Glutamatergic neuron (in vitro differentiated cells): ENCODE results near the gene DDX41. TPM values are rescaled to one million over a fixed set of nuclear protein-coding genes. Genes with fewer than 3 reads are reported as not detected.

Source experiments
- DNase-seq: peaks from one replicate; pipeline ENCODE4 v3.0.0; 2022
- H3K27ac Mint-ChIP-seq: one replicate; pipeline ENCODE4 v1.8.0; 2020; ENCODE audit warnings: mild to moderate bottlenecking, mixed read lengths, inconsistent platforms; ENCODE audit not compliant: unreplicated experiment
- H3K27me3 Mint-ChIP-seq: one replicate; pipeline ENCODE4 v1.8.0; 2020; ENCODE audit warnings: mild to moderate bottlenecking, moderate library complexity, mixed read lengths, inconsistent platforms; ENCODE audit not compliant: unreplicated experiment
- H3K36me3 Mint-ChIP-seq: one replicate; pipeline ENCODE4 v1.8.0; 2020; ENCODE audit warnings: mild to moderate bottlenecking, mixed read lengths, inconsistent platforms; ENCODE audit not compliant: unreplicated experiment
- H3K4me1 Mint-ChIP-seq: one replicate; pipeline ENCODE4 v1.8.0; 2020; ENCODE audit warnings: mild to moderate bottlenecking, low read depth, mixed read lengths, inconsistent platforms; ENCODE audit not compliant: unreplicated experiment
- H3K4me3 Mint-ChIP-seq: one replicate; pipeline ENCODE4 v1.8.0; 2020; ENCODE audit warnings: mild to moderate bottlenecking, mixed read lengths, inconsistent platforms; ENCODE audit not compliant: unreplicated experiment
- H3K9me3 Mint-ChIP-seq: one replicate; pipeline ENCODE4 v1.8.0; 2020; ENCODE audit warnings: mild to moderate bottlenecking, moderate library complexity, mixed read lengths, inconsistent platforms; ENCODE audit not compliant: unreplicated experiment
- total RNA-seq: library from RNA; stranded (reverse); fragmentation: NEBNext Ultra II Directional; extraction: Animal tissue kit (Norgen Biotek cat#: 25700); gene quantifications from one replicate; pipeline ENCODE4 v1.2.1, GENCODE V29; 2021; ENCODE audit not compliant: unreplicated experiment
- TF ChIP-seq, protein P1 (sequence below): fragments of 200-600 bp; sonication (generic); IDR thresholded peaks from one replicate; pipeline ENCODE4 v1.5.0; 2021; ENCODE audit not compliant: partially characterized antibody, unreplicated experiment

Gene DDX41
- total RNA-seq, 1 donor from 2014 or later = 125 TPM

GRCh38 chr5:177555665-177556064 lies 38.9 kb upstream of the DDX41 start:
- Mint-ChIP-seq H3K27ac (peak overlapping the region; percentile 79), H3K9me3 (peaks cover 9% of the 10 kb centered on the region), H3K4me1 (peaks cover 36% of the 10 kb centered on the region), H3K27me3 (peaks cover 19% of the 10 kb centered on the region), H3K4me3 (no peak overlapping the region), H3K36me3 (peaks cover 6% of the 10 kb centered on the region)
- TF ChIP-seq, protein P1, sequence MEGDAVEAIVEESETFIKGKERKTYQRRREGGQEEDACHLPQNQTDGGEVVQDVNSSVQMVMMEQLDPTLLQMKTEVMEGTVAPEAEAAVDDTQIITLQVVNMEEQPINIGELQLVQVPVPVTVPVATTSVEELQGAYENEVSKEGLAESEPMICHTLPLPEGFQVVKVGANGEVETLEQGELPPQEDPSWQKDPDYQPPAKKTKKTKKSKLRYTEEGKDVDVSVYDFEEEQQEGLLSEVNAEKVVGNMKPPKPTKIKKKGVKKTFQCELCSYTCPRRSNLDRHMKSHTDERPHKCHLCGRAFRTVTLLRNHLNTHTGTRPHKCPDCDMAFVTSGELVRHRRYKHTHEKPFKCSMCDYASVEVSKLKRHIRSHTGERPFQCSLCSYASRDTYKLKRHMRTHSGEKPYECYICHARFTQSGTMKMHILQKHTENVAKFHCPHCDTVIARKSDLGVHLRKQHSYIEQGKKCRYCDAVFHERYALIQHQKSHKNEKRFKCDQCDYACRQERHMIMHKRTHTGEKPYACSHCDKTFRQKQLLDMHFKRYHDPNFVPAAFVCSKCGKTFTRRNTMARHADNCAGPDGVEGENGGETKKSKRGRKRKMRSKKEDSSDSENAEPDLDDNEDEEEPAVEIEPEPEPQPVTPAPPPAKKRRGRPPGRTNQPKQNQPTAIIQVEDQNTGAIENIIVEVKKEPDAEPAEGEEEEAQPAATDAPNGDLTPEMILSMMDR = no peak
- DNase-seq = no peak

DNA sequence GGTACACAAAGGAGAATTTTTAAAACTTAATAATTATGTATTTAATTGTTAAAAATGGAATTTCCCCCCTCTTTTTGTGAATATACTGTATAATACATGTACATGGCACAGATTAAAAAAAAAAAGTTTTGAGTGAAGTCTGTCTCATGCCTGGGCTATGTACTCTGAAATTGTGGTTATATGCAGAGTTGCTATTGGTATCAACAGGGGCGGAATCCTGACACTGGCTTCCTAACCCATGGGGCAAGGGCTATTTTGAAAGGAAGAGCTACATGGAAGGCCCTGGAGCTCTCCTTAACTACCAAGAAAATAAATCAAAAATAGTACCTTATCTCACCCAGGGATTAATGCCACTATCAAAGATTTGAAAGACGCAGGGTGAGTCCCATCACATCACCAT lies 38.5 kb upstream of the DDX41 start:
- TF ChIP-seq, protein P1 = no peak
- no peak for DNase-seq
- peaks cover 39% of the 10 kb centered on the region for H3K4me1 Mint-ChIP-seq
- peaks cover 6% of the 10 kb centered on the region for H3K36me3 Mint-ChIP-seq
- H3K27ac Mint-ChIP-seq = peak overlapping the region; percentile 79
- peaks cover 9% of the 10 kb centered on the region for H3K9me3 Mint-ChIP-seq
- peaks cover 19% of the 10 kb centered on the region for H3K27me3 Mint-ChIP-seq
- peak overlapping the region; percentile 75 for H3K4me3 Mint-ChIP-seq

GRCh38 chr5:177554474-177555111 lies 37.8 kb upstream of the DDX41 start, which contains the start of gene FAM193B:
TSS of gene FAM193B (minus strand) at chr5:177554563. CDS start at chr5:177554458, 105 bp downstream.
- peaks cover 17% of the 10 kb centered on the region for H3K27me3 Mint-ChIP-seq
- DNase-seq = peak; percentile 97
- peaks cover 9% of the 10 kb centered on the region for H3K9me3 Mint-ChIP-seq
- peak within 1 kb of the TSS; percentile 97 for H3K4me3 Mint-ChIP-seq
- H3K27ac Mint-ChIP-seq = peak within 1 kb of the TSS; percentile 89
- TF ChIP-seq, protein P1 = no peak
- H3K4me1 Mint-ChIP-seq = peaks cover 42% of the 10 kb centered on the region
- H3K36me3 Mint-ChIP-seq = peaks cover 6% of the 10 kb centered on the region

DNA sequence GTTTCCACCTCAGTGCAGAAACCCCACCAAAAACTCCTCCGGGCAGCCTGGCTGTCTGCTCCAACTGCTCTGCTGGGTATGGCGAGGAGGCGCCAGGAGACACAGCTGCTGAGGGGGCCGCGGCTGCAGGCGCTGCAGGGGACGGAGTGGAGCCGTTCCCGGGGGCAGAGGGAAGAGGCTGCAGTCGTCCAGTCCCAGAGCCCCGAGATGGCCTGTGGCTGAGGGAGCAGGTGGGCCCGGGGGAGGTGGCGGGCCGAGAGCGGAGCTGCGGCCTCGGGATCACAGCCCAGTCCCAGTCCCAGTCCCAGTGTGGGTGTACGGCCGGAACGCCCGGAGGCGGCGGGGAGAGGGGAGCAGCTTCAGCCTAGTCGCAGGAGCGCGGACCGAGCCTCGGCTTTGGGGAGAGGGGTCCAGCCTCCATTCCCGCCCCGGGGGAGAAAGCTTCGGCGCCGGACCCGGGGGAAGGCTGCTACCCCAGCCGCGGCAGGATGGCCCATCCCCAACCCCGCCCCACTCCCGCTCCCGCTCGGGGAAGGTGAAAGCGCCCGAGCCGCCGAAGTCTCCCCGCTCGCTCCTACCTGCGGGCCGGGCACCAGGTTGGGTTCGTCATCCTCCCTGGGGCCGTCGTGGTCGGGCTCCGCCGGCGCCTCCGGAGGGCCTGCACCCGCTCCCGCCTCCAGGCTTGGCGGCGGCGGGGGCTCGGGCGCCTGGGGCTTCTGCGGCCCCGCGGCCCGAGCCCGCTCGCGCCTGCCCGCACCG lies 37.1 kb upstream of the DDX41 start:
- peaks cover 9% of the 10 kb centered on the region for H3K9me3 Mint-ChIP-seq
- DNase-seq = peak; percentile 53
- peaks cover 6% of the 10 kb centered on the region for H3K36me3 Mint-ChIP-seq
- peaks cover 15% of the 10 kb centered on the region for H3K27me3 Mint-ChIP-seq
- peaks cover 43% of the 10 kb centered on the region for H3K4me1 Mint-ChIP-seq
- H3K4me3 Mint-ChIP-seq = peak overlapping the region; percentile 97
- TF ChIP-seq, protein P1 = no peak
- H3K27ac Mint-ChIP-seq = peak overlapping the region; percentile 89

DNA sequence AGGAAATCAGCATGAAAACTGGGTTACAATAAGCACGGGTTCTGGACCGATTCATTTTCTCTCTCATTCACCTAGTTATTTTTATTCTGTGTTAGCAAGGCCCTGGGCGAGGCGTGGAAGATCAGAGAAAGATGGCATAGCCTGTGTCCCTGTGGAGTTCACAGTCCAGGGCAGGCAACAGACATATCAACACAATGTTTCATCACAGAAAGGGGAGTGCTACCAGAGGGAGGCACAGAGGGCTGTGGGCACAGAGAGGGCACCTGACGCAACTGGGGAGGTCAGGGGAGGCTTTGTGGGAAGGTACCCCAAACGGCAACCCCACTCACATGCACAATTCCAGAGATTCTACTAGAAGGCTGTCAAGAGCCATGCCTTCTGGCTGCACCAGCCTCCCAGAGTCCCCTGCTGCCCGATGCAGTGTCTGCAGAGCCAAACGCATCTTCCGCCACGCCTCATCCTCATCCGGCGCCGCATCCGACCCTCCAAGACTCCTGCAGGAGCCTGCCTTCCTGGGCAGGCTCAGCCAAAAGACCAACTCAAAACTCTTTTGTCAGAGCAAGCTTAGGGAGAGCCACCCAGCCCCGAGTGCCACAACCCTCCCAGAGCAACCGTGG lies 36.2 kb upstream of the DDX41 start:
- H3K27ac Mint-ChIP-seq = peak overlapping the region; percentile 89
- H3K4me1 Mint-ChIP-seq = peaks cover 49% of the 10 kb centered on the region
- DNase-seq = peak; percentile 53

More for the DNA sequence above, 36.2 kb upstream of the DDX41 start:
- peaks cover 2% of the 10 kb centered on the region for H3K36me3 Mint-ChIP-seq
- peak overlapping the region; percentile 97 for H3K4me3 Mint-ChIP-seq
- H3K27me3 Mint-ChIP-seq = peaks cover 11% of the 10 kb centered on the region
- H3K9me3 Mint-ChIP-seq = peaks cover 11% of the 10 kb centered on the region
- TF ChIP-seq, protein P1 = no peak
